K562 (cell line): Measurements from ENCODE around the gene CCDC201. TPM values are rescaled to one million over a fixed set of nuclear protein-coding genes. Genes with fewer than 3 reads are reported as not detected.
A peak's percentile ranks its signal among the peaks of the same experiment; 100 is the strongest.

Experiments
- ATAC-seq: fragments of 200-7000 bp; cut with Tn5 transposase; 3 replicates; pipeline ENCODE4 v1.9.1; 2020; ENCODE audit warnings: moderate library complexity
- BruUV-seq: library from RNA; stranded (reverse); fragments of 400-500 nt; replicated peaks from 2 replicates; lab custom pipeline; 2021; lab: Mats Ljungman, UMichigan
- CTCF ChIA-PET: fragments of 300-600 bp; formaldehyde crosslinking; extraction: SDS; loops from one replicate; lab custom pipeline; 2021; ENCODE audit warnings: low intra/inter-chr PET ratio; lab: Yijun Ruan, JAX
- POLR2A ChIA-PET: fragments of 300-600, 350-650 bp; sonication (Branson Sonifier 250); formaldehyde crosslinking; extraction: SDS; loops from one replicate; lab custom pipeline; 2021; ENCODE audit warnings: antibody characterized with exemption, inconsistent platforms; lab: Yijun Ruan, JAX
- DNase-seq, 4 experiments: peaks; one replicate each; pipeline versions ENCODE4 v3.0.0 to v3.0.0-alpha.2; 2011 to 2018; ENCODE audit warnings: low spot score in 3 of 4, mixed read lengths in 3 of 4; ENCODE audit errors: extremely low read depth in 1 of 4
- FAIRE-seq: peaks from 2 replicates; lab custom pipeline; 2011; peaks lifted over from hg19 to GRCh38; lab: Jason Lieb, UNC
- H2AFZ ChIP-seq: 2 replicates; pipeline ENCODE4 v1.6.0; 2011; ENCODE audit warnings: low read depth, low read length, control low read depth, inconsistent platforms
- H3K27ac ChIP-seq: fragments of 200-600 bp; 3 replicates; pipeline ENCODE4 v1.8.0; 2011; ENCODE audit warnings: low read depth, mild to moderate bottlenecking, control low read depth, inconsistent platforms, low read length, moderate library complexity, mixed read lengths; ENCODE audit errors: extremely low read depth
- H3K27me3 ChIP-seq, 2 experiments: fragments of 300-600 bp in 1 of 2; 2 replicates in 1 of 2; 3 replicates in 1 of 2; pipeline versions ENCODE4 v1.6.0 to v1.8.0; 2011; ENCODE audit warnings: inconsistent platforms in 2 of 2, low read length in 2 of 2, mild to moderate bottlenecking in 1 of 2, mixed read lengths in 1 of 2, moderate library complexity in 1 of 2; ENCODE audit not compliant: control insufficient read depth in 2 of 2, insufficient read depth in 2 of 2
- H3K36me3 ChIP-seq: fragments of 300-600 bp; 3 replicates; pipeline ENCODE4 v1.8.0; 2011; ENCODE audit warnings: mild to moderate bottlenecking, low read length, inconsistent platforms; ENCODE audit not compliant: control insufficient read depth, insufficient read depth
- H3K4me1 ChIP-seq, 2 experiments: fragments of 200-600 bp in 1 of 2; replicated peaks in 1 of 2; 2 replicates in 1 of 2; 3 replicates in 1 of 2; pipeline versions ENCODE4 v1.5.1 to v1.8.0; 2011; ENCODE audit warnings: inconsistent platforms in 2 of 2, low read length in 2 of 2, mild to moderate bottlenecking in 1 of 2, mixed read lengths in 1 of 2, moderate library complexity in 1 of 2; ENCODE audit not compliant: control insufficient read depth in 2 of 2, insufficient read depth in 2 of 2
- H3K4me2 ChIP-seq: 2 replicates; pipeline ENCODE4 v1.6.1; 2011; ENCODE audit warnings: low read length, control low read depth, inconsistent platforms, mixed read lengths; ENCODE audit not compliant: insufficient read depth
- H3K4me3 ChIP-seq: fragments of 200-600 bp; sonication (generic), shearing (Covaris generic); 2 replicates; pipeline ENCODE4 v1.5.1; 2016; ENCODE audit warnings: control low read depth, inconsistent platforms
- H3K79me2 ChIP-seq: fragments of 200-600 bp; 3 replicates; pipeline ENCODE4 v1.8.0; 2011; ENCODE audit warnings: low read length, inconsistent platforms; ENCODE audit not compliant: control insufficient read depth, insufficient read depth
- H3K9ac ChIP-seq, 2 experiments: 2 replicates each; pipeline versions ENCODE4 v1.6.0 to v1.6.1; 2011; ENCODE audit warnings: low read depth in 2 of 2, low read length in 2 of 2, control low read depth in 1 of 2, inconsistent platforms in 1 of 2, mild to moderate bottlenecking in 1 of 2, mixed read lengths in 1 of 2; ENCODE audit not compliant: insufficient read depth in 1 of 2
- H3K9me1 ChIP-seq: one replicate; pipeline ENCODE4 v1.6.0; 2011; ENCODE audit warnings: inconsistent platforms, mild to moderate bottlenecking, low read length, moderate library complexity; ENCODE audit not compliant: control insufficient read depth, insufficient read depth
- H3K9me3 ChIP-seq: replicated peaks from 2 replicates; pipeline ENCODE4 v1.5.1; 2011; ENCODE audit warnings: low read depth, low read length, inconsistent platforms; ENCODE audit not compliant: control insufficient read depth, insufficient read depth
- H4K20me1 ChIP-seq: replicated peaks from 2 replicates; pipeline ENCODE4 v1.6.1; 2011; ENCODE audit warnings: low read length, inconsistent platforms, mixed read lengths; ENCODE audit not compliant: control insufficient read depth, insufficient read depth
- CBFB ChIP-seq: sonication (generic); formaldehyde crosslinking; IDR thresholded peaks from 2 replicates; pipeline ENCODE4 v1.4.0; 2020; ENCODE audit warnings: mild to moderate bottlenecking, missing genetic modification reagents
- CTCF ChIP-seq, 3 experiments: IDR thresholded peaks in 2 of 3; conservative IDR thresholded peaks in 1 of 3; 2 replicates each; pipeline ENCODE4 v1.5.1; 2011 to 2012; ENCODE audit warnings: low read length in 3 of 3, mild to moderate bottlenecking in 3 of 3, control low read depth in 2 of 3, improper control_type of control experiment in 1 of 3, inconsistent platforms in 1 of 3, low read depth in 1 of 3, mixed read lengths in 1 of 3, moderate library complexity in 1 of 3; ENCODE audit not compliant: insufficient read depth in 2 of 3
- EGR1 ChIP-seq: fragments of 450-650 bp; conservative IDR thresholded peaks from 2 replicates; pipeline ENCODE4 v1.6.1; 2017; ENCODE audit warnings: mild to moderate bottlenecking
- ELK3 ChIP-seq: fragments of 450-650 bp; formaldehyde crosslinking; IDR thresholded peaks from 2 replicates; pipeline ENCODE4 v1.4.0; 2020; ENCODE audit warnings: mild to moderate bottlenecking
- RAD21 ChIP-seq, 2 experiments: fragments of 250-450 bp in 1 of 2; fragments of 450-650 bp in 1 of 2; sonication (Bioruptor Pico) in 1 of 2; formaldehyde crosslinking in 1 of 2; IDR thresholded peaks in 1 of 2; conservative IDR thresholded peaks in 1 of 2; 2 replicates each; pipeline versions ENCODE4 v1.4.0 to v1.8.0; 2020 to 2022; ENCODE audit warnings: mild to moderate bottlenecking in 2 of 2, moderate library complexity in 1 of 2
- SMC3 ChIP-seq: conservative IDR thresholded peaks from 2 replicates; pipeline ENCODE4 v1.6.1; 2011; ENCODE audit warnings: low read depth, low read length, improper control_type of control experiment; ENCODE audit not compliant: insufficient read depth
- WGBS: fragments of 100-300 bp; shearing (Covaris generic); methylation state at CpG from one replicate; pipeline ENCODE4 v1.1.6; 2016; ENCODE audit warnings: low coverage, mixed read lengths; ENCODE audit not compliant: insufficient coverage; ENCODE audit errors: missing lambda C conversion rate; 5-methylcytosine and 5-hydroxymethylcytosine counted together
- in situ Hi-C: fragments of 300-500 bp; cut with MboI; formaldehyde crosslinking; loops from 4 replicates; pipeline ENCODE4 v1.15.0; 2018; ENCODE audit warnings: inconsistent platforms, mixed read lengths
- intact Hi-C: fragments of 100-400 bp; cut with micrococcal nuclease; formaldehyde crosslinking; loops from 2 replicates; pipeline ENCODE4 v1.14.2; 2022
- polyA plus RNA-seq, 8 experiments: library from polyadenylated mRNA; depleted of rRNA in 4 of 8; stranded (reverse) in 5 of 8; unstranded in 3 of 8; fragments of >200 nt; fragmentation: Nextera tagmentation in 2 of 8; fragmentation: Illumina TruSeq in 1 of 8; extraction: Ambion mirVana in 2 of 8; extraction: Trizol in 1 of 8; gene quantifications; 2 replicates each; pipeline versions ENCODE4 v1.2.1 to v1.2.3, GENCODE V29; 2011 to 2014; ENCODE audit warnings: inconsistent platforms in 1 of 8, missing spikeins in 1 of 8
- total RNA-seq, 7 experiments: library from RNA; depleted of rRNA in 6 of 7; stranded (reverse); fragments of >200 nt in 6 of 7; fragmentation: Illumina TruSeq in 2 of 7; extraction: Trizol in 2 of 7; gene quantifications; 2 replicates each; pipeline versions ENCODE4 v1.2.1 to v1.2.3, GENCODE V29; 2011 to 2021; ENCODE audit warnings: low replicate concordance in 1 of 7

CCDC201 gene
- total and polyA plus RNA-seq, 9 of the 15 experiments (the other 6 are each of a cell fraction or from before 2014, with no cell fraction given), result not detected

- no peak overlapping the region for H3K4me3 ChIP-seq
- intact Hi-C loops, result loop anchor here (2.0 to 10.0 kb wide), 3 partner anchors 433 to 1311 kb away; no protein-coding TSS in a partner anchor
- in situ Hi-C loops, result loop anchor here (10.0 kb wide), 1 partner anchor 1163 kb away; no protein-coding TSS in a partner anchor
- ATAC-seq, result no peak
- 26% methylated on average over 33 of the region's 36 CpGs for WGBS
- H3K9me3 ChIP-seq, result no peaks in the 10 kb centered on the region
- H3K36me3 ChIP-seq, result no peaks in the 10 kb centered on the region
- no TSS peak for BruUV-seq
- H3K27me3 ChIP-seq, result peaks cover 0 to 4% of the 10 kb centered on the region in 2 experiments; a peak in 2 of 5 replicates
- TF ChIP-seq CTCF (IDR thresholded peaks at IDR 0.05 in 2 of 3, conservative IDR thresholded peaks at IDR 0.05 in 1 of 3; ENCODE audit: insufficient read depth in 2 of 3, low read depth in 1 of 3, low read length in 3 of 3), result peak; percentile 37 to 47 (median 43); a peak in 4 of 6 replicates
- 0 out of 2 replicates have a peak, but pooled peaks have one; percentile 10 for TF ChIP-seq SMC3
- no peak for TF ChIP-seq ELK3 (CRISPR knock-in tag)
- TF ChIP-seq EGR1, result 0 out of 2 replicates have a peak, but pooled peaks have one; percentile 10
- no peak for TF ChIP-seq CBFB (CRISPR knock-in tag)
- peak in 1 of 2 experiments; percentile 24; a peak in 1 of 4 replicates for TF ChIP-seq RAD21 (CRISPR knock-in tag; conservative IDR thresholded peaks at IDR 0.05 in 1 of 2, IDR thresholded peaks at IDR 0.05 in 1 of 2)
- no peak overlapping the region for H3K9ac ChIP-seq
- no peak overlapping the region for H3K27ac ChIP-seq
- no peak overlapping the region for H3K4me2 ChIP-seq
- peak in 2 of 4 experiments; percentile 27 to 33 for DNase-seq
- H2AFZ ChIP-seq, result no peak overlapping the region
- FAIRE-seq, result no peak
- CTCF ChIA-PET, result no interaction called here
- POLR2A ChIA-PET, result no interaction called here
- no peaks in the 10 kb centered on the region for H3K4me1 ChIP-seq
- H3K79me2 ChIP-seq, result no peaks in the 10 kb centered on the region
- H3K9me1 ChIP-seq, result no peaks in the 10 kb centered on the region
- H4K20me1 ChIP-seq, result no peaks in the 10 kb centered on the region
These were observed 49.0 kb upstream of the CCDC201 start for GRCh38 chr7:45921699-45922519.
